NT2/D1 (cell line): ENCODE measurements around the gene HOXC13.

Experiments
- SUZ12 ChIP-seq: IDR thresholded peaks from 2 replicates; pipeline ENCODE4 v1.6.1; 2011; ENCODE audit not compliant: insufficient read length, insufficient read depth; ENCODE audit errors: extremely low read depth
- YY1 ChIP-seq: IDR thresholded peaks from 2 replicates; pipeline ENCODE4 v1.6.1; 2011; ENCODE audit not compliant: insufficient read length, insufficient read depth

DNA sequence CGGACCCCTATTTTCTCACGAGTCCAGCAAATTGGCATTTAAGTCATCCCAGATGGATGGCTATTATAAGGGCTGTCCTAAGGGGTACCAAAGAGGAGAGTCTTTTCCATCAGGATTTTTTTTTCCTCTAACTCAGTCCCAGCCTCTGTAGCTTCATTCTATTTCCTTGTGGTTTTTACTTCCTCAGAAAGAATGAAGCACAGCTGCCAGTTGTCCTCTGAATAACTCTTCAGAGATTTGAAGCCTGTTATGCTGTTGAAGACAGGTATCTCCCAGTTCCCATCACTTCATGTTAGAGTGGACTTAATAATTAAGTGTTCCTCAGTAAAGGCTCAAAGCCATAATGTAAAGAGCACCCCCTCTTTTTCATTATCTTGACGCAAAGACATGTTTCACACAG is 48.5 kb upstream of the HOXC13 start:
- no peak for TF ChIP-seq SUZ12
- no peak for TF ChIP-seq YY1
